DOHH2 (cell line): ENCODE measurements around the gene TTC7B.
"Not testable (repeated sequence)": the region's sequence is repeated elsewhere in the genome, so short reads cannot be mapped to it uniquely, and the experiment has no call there.

Experiments
- H3F3A ChIP-seq: fragments of 200-600 bp; sonication (generic), shearing (Covaris generic); 2 replicates; pipeline ENCODE4 v1.6.0; 2016; ENCODE audit warnings: antibody characterized with exemption, mild to moderate bottlenecking; ENCODE audit not compliant: control insufficient read depth, insufficient read depth
- H3K27ac ChIP-seq: fragments of 200-600 bp; sonication (generic); 2 replicates; pipeline ENCODE4 v1.5.1; 2014; ENCODE audit warnings: low read depth, mild to moderate bottlenecking, low read length, moderate library complexity
- H3K27me3 ChIP-seq: fragments of 200-600 bp; sonication (generic); 2 replicates; pipeline ENCODE4 v1.6.1; 2014; ENCODE audit warnings: mild to moderate bottlenecking, low read length, mixed read lengths; ENCODE audit not compliant: control insufficient read depth
- H3K36me3 ChIP-seq: fragments of 200-600 bp; sonication (generic); 2 replicates; pipeline ENCODE4 v1.6.1; 2014; ENCODE audit warnings: mild to moderate bottlenecking, low read length, moderate library complexity, mixed read lengths; ENCODE audit not compliant: control insufficient read depth
- H3K4me1 ChIP-seq: fragments of 200-600 bp; sonication (generic); 2 replicates; pipeline ENCODE4 v1.6.1; 2014; ENCODE audit warnings: mild to moderate bottlenecking, low read length, mixed read lengths; ENCODE audit not compliant: control insufficient read depth
- H3K4me2 ChIP-seq: fragments of 200-600 bp; sonication (generic); 2 replicates; pipeline ENCODE4 v1.6.0; 2014; ENCODE audit warnings: mild to moderate bottlenecking, low read length, moderate library complexity
- H3K4me3 ChIP-seq: fragments of 200-600 bp; sonication (generic); 2 replicates; pipeline ENCODE4 v1.5.1; 2014; ENCODE audit warnings: mild to moderate bottlenecking, low read length, mixed read lengths
- H3K79me2 ChIP-seq: fragments of 200-600 bp; sonication (generic); 2 replicates; pipeline ENCODE4 v1.6.1; 2014; ENCODE audit warnings: mild to moderate bottlenecking, low read length, mixed read lengths; ENCODE audit not compliant: control insufficient read depth
- H3K9me2 ChIP-seq: fragments of 200-600 bp; sonication (generic); replicated peaks from 2 replicates; pipeline ENCODE4 v1.6.1; 2014; ENCODE audit warnings: mild to moderate bottlenecking, low read length, mixed read lengths; ENCODE audit not compliant: control insufficient read depth
- H3K9me3 ChIP-seq: fragments of 200-600 bp; sonication (generic); 2 replicates; pipeline ENCODE4 v1.6.1; 2014; ENCODE audit warnings: antibody characterized with exemption, low read length, mixed read lengths; ENCODE audit not compliant: control insufficient read depth, insufficient read depth
- H4K20me1 ChIP-seq: fragments of 200-600 bp; sonication (generic); 2 replicates; pipeline ENCODE4 v1.6.0; 2014; ENCODE audit warnings: low read depth, mild to moderate bottlenecking, antibody characterized with exemption, low read length, moderate library complexity; ENCODE audit not compliant: control insufficient read depth, insufficient read depth
- CTCF ChIP-seq: fragments of 200-600 bp; sonication (generic); IDR thresholded peaks from one replicate; pipeline ENCODE4 v1.5.1; 2014; ENCODE audit warnings: antibody characterized with exemption, mild to moderate bottlenecking, low read depth, low read length; ENCODE audit not compliant: poor library complexity, severe bottlenecking
- EZH2phosphoT487 ChIP-seq: fragments of 200-600 bp; sonication (generic); IDR thresholded peaks from 2 replicates; pipeline ENCODE4 v1.6.1; 2017; ENCODE audit warnings: borderline replicate concordance, mild to moderate bottlenecking, antibody characterized with exemption, low read length, moderate library complexity, mixed read lengths

The TTC7B gene

GRCh38 chr14:90846511-90846910, 30.3 kb upstream of the TTC7B start:
- Histone ChIP-seq H3K9me3 (no peaks in the 10 kb centered on the region), H3K9me2 (no peaks in the 10 kb centered on the region), H3K4me1 (no peaks in the 10 kb centered on the region), H3K79me2 (no peaks in the 10 kb centered on the region), H3K4me2 (no peak overlapping the region), H3K36me3 (no peaks in the 10 kb centered on the region), H3F3A (no peaks in the 10 kb centered on the region), H3K27ac (no peak overlapping the region), H4K20me1 (no peaks in the 10 kb centered on the region), H3K27me3 (no peaks in the 10 kb centered on the region), H3K4me3 (no peak overlapping the region)
- TF ChIP-seq EZH2phosphoT487: no peak
- TF ChIP-seq CTCF: no peak

- Histone ChIP-seq H3K4me2 (no peak overlapping the region), H3F3A (no peaks in the 10 kb centered on the region), H3K4me1 (no peaks in the 10 kb centered on the region), H3K27me3 (no peaks in the 10 kb centered on the region), H3K9me2 (no peaks in the 10 kb centered on the region), H4K20me1 (no peaks in the 10 kb centered on the region), H3K79me2 (no peaks in the 10 kb centered on the region), H3K9me3 (no peaks in the 10 kb centered on the region), H3K4me3 (no peak overlapping the region), H3K27ac (no peak overlapping the region), H3K36me3 (no peaks in the 10 kb centered on the region)
- no peak for TF ChIP-seq EZH2phosphoT487
- TF ChIP-seq CTCF: no peak
These were observed 28.1 kb upstream of the TTC7B start for GRCh38 chr14:90844321-90844720.

GRCh38 chr14:90842726-90843125, 26.5 kb upstream of the TTC7B start:
- Histone ChIP-seq H3K4me1 (no peaks in the 10 kb centered on the region), H3F3A (no peaks in the 10 kb centered on the region), H4K20me1 (no peaks in the 10 kb centered on the region), H3K4me3 (no peak overlapping the region), H3K27me3 (no peaks in the 10 kb centered on the region), H3K9me3 (no peaks in the 10 kb centered on the region), H3K79me2 (no peaks in the 10 kb centered on the region), H3K4me2 (no peak overlapping the region), H3K36me3 (no peaks in the 10 kb centered on the region), H3K27ac (no peak overlapping the region), H3K9me2 (no peaks in the 10 kb centered on the region)
- no peak for TF ChIP-seq CTCF
- no peak for TF ChIP-seq EZH2phosphoT487

GRCh38 chr14:90840667-90841066, 24.4 kb upstream of the TTC7B start:
- H3K27me3 ChIP-seq, H3K9me2 ChIP-seq, H3K36me3 ChIP-seq, H3K4me2 ChIP-seq, H3F3A ChIP-seq, H3K27ac ChIP-seq, H3K79me2 ChIP-seq, H3K4me3 ChIP-seq, H4K20me1 ChIP-seq, H3K4me1 ChIP-seq, H3K9me3 ChIP-seq: not testable (repeated sequence)
